Stimulated activated CD4-positive, alpha-beta T cell treated with anti-CD3 and anti-CD28 coated beads, Interleukin-12 subunit alpha, Interleukin-12 subunit beta, amount 100 ng/mL, for 48 hours (primary cell): Measurements from ENCODE around the gene NRBF2.
"Not testable (repeated sequence)": the region's sequence is repeated elsewhere in the genome, so short reads cannot be mapped to it uniquely, and the experiment has no call there.

Experiments
- DNase-seq, 3 donors: peaks; one replicate each; pipeline ENCODE4 v3.0.0-alpha.2; 2020; ENCODE audit warnings: low read depth in 2 of 3, low spot score in 1 of 3

The NRBF2 gene

DNA sequence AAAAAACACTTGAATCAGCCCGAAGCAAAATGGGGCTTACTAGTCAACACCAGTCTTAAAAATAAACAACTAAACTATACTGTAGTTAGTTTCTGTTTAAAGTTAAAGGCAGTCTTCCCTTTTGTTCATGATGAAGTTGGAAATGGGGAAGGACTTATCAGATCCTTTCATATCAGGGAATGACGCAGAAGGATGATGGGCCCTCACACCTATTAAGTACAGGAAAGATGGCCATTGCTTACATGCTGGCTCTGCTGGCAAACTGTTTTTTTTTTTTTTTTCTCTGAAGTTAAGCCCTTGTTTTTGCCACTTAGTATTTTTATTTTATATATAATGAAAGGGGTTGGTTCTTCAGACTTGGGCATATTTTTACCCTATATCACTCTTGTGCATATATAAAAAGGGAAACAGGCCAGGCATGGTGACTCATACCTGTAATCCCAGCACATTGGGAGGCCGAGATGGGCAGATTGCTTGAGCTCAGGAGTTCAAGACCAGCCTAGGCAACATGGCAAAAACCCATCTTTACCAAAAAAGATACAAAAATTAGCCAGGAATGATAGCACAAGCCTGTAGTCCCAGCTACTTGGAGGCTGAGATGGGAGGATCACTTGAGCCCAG lies 16.6 kb upstream of the NRBF2 start:
- no peak for DNase-seq

DNA sequence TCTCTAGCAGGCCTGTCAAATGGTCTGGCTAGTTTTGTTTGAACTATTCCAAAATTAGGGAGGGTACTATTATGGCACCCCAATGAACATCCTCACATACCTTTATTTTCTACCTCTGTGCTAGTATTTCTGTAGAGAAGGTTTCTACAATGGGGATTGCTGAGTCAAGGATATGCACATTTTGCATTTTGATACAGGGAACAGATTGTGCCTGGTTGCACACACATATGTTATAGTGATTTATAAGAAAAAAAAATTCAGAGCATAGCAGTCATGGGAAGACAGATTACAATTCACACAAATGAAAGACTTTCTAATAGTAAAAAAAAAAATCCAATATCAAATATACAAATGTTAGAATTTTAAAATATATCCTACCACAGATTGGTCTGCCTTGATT lies 14.1 kb upstream of the NRBF2 start:
- DNase-seq = no peak

DNA sequence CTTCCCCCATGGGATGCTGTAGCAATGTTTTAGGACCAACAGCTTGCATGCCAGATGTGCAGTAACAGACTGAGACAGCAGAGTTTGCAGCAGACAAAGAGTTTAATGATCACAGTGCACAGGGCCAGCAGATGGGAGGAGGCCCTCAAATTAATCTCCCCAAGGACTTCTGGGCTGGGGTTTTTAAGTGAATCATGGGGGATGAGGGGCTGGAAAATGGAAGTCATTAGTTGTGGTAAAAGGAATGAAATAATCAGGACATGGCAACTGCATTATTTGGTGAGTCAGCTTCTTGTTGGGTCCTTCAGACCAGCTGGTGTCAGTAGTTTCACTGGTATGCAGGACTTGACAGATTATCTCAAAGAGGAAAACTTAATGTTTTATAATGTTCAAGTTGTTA lies 12.6 kb upstream of the NRBF2 start:
- DNase-seq = no peak

DNA sequence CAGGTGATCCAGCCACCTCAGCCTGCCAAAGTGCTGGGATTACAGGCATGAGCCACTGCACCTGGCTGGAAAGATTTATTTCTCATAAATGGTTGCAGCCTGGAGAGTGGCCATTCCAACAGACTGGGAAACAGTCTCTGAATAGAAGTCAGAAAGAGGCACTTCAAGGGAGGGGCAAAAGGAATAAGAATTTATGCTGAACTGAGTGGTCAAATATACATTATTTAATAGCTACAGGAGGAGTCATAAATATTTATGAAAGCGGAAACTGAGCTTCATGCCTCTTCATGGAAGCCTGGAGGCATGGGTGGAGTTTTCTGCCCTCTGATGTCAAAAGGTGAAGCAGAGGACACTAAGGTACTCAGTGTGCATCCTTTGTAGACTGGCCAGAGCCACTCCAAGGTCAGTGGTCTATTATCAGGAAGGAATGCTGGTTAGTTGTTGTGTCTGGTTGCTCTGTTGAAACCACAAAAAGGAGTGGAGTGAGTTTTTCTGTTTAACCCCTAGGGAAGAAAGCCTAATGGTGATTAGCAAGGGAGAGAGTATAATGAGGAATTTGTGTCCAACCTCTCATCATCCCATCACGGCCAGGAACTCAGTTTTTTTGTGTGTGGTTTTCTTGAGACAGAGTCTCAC lies 9.3 kb upstream of the NRBF2 start:
- no peak for DNase-seq

DNA sequence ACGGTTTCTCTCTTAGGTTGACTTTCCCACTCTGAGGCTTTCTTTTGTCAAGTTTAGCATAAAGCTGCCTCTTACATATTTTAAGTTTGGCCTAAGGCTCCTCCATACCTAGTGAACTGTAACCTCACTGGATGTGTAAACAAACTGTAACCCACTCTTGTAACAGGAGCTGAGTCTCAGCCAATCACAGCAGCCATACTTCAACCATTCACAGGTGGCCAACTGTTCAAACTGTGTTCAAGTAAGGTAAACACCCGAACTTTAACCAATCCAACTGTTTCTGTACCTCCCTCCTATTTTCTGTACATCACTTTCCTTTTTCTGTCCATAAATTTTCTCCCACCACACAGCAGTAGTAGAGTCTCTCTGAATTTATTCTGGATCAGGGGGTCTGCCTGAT lies 7.7 kb upstream of the NRBF2 start:
- DNase-seq = no peak

DNA sequence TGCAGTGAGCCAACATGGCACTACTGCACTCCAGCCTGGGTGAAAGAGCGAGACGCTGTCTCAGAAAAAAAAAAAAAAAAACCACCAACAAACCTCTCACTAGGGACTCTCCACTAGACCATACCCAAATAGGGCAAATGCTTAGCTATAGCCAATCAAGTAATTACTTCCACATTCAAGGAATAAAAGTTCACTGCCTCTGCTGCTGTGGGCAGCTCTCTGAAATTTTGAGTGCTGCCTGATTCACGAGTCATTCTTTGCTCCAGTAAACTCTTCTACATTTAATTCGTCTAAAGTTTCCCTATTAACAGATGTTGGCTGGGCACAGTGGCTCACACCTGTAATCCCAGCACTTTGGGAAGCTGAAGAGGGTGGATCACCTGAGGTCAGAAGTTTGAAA lies 4.7 kb upstream of the NRBF2 start:
- no peak for DNase-seq

DNA sequence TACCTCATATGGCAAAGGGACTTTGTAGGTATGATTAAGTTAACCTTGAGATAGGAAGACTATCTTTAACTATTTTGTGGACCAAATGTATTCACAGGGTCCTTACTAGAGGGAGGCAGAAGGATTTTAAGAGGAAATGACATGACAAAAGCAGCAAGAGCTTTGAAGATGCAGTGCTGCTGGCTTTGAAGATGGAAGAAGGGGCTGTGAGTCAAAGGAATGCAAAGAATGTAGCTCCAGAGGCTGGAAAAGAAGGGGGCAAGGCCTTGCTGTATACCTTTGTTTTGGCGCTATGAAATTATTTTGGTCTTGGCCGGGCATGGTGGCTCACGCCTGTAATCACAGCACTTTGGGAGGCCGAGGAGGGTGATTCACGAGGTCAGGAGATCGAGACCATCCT lies 3.2 kb upstream of the NRBF2 start:
- no peak for DNase-seq

DNA sequence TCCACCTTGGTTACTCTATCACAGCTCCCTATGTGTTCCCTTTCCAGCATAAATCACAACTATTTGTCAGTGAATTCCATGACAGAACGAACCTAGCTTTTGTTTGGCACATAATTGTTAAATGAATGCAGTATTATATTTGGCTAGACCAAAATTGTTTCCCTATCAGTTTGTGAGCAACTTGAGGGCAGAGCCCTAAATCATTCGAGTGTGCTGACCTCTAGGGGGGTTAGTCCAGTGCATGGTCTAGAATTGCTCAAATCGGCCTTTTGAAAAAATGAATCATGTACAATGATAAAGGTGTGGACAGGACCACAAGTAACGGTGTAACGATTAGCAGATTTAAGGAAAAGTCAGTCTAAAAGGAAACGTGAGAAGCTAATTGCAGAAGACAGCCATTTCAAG lies 475 bp upstream of the NRBF2 start:
- no peak for DNase-seq

DNA sequence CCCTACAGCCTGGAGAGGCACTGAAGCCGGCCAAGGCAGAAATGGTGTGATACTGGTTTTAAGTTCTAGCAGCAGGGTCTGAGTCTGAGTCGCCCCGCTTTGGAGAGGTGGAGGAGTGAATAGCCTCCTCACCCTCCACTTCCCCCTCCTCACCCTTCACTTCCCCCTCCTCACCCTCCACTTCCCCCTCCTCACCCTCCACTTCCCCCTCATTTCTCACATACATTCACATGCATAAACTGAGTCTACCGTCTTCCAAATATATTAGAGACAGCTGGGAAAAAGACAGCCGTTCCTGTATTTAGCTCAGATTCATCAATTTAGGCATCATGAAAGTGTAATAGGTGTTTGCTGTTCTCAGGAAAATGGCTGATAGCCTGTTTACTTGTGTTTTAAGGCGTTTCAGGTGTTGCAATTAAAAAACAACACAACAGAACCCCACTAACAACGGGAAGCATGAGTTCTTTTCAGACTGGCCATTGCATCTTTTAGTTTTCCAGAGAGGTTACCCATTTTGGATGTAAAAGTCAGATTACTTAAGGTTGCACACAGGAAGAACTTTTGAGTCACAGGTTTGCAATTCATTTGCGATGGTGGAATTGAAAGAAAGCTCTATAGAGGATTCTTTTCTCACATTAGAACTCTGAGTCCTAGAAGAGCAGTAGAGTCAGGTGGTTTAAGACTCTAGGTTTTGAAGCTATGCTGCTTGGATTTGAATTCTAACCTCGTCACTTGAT lies 861 bp downstream of the NRBF2 start:
- no peak for DNase-seq

DNA sequence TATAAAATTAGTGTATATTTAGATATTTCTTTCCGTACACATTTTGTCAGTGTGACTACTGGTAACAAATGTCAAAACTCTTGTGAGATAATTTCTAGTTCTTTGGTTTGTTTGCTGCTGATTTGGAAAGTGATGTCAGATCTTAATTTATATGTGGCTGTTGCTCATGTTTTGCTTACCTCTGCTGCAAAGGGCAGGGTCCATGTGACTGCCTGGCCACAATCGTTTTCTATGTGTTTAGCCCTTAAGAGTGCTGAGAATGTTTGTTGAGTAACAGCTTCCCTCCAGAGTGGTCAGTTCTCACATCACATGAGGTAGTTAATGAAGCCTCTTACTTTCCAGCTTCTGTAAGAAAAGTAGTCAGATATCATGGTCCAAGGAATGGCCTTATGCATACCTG lies 4.2 kb downstream of the NRBF2 start:
- DNase-seq = no peak

DNA sequence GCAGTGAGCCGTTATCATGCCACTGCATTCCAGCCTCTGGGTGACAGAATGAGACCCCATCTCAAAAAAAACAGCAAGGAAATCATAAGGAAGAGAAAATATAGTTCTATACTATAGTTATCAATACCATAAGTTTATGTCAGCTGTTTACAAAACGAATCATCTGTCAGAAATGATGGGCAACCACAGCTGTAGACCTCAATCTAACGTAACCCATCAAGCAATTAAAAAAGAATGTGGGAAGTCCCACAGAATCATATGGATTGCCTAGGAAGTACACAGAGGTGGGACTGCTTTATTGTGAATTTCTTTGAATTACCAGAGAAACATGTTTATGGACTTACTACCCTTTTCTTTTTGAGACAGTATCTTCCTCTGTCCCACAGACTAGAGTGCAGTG lies 6.9 kb downstream of the NRBF2 start:
- DNase-seq = no peak

DNA sequence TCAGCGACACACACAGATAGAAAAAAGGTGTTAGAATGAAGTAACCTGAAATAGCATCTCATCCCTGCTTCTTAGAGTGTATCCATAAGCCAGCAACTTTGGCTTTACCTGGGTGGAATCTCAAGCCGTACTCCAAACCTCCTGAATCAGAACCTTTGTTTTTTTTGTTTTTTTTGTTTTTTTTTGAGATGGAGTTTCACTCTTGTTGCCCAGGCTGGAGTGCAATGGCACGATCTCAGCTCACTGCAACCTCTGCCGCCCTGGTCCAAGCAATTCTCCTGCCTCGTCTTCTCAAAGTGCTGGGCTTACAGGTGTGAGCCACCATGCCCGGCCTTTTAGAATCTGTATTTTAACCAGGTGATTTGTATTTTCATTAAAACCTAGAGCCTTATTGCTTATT lies 9.0 kb downstream of the NRBF2 start:
- DNase-seq = no peak

DNA sequence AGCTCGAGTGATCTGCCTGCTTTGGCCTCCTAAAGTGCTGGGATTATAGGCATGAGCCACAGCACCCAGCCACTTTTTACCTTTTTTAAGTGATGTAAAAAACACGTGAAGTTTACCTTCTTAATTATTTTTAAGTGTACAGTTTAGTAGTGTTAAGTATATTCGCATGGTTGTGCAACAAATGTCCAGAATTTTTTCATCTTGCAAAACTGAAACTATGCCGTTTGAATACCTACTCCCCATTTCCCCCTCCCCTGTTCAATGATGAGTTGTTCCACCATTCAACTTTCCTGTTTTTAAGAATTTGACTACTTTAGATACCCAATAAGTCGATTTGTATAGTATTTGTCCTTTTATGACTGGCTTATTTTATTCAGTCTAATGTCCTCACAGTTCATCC lies 10.9 kb downstream of the NRBF2 start:
- no peak for DNase-seq

DNA sequence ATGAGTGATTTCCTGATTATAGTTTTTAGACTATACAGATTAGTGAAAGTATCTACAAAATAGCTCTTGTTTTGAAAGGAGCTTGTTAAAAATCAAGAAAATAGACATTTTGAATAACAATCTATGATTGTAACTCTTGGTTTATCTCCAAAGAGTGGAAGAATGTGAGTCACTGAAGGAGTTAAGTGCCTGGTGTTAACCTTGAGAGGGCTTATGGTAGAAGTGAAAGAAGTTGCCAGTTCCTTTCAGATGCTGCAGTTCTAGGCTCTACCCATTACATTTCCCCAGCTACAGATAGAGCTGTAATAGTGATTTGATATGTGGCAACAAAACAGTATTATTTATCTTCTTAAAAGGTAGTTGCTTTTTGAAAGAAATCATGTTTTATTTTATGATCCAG lies 12.7 kb downstream of the NRBF2 start:
- no peak for DNase-seq

DNA sequence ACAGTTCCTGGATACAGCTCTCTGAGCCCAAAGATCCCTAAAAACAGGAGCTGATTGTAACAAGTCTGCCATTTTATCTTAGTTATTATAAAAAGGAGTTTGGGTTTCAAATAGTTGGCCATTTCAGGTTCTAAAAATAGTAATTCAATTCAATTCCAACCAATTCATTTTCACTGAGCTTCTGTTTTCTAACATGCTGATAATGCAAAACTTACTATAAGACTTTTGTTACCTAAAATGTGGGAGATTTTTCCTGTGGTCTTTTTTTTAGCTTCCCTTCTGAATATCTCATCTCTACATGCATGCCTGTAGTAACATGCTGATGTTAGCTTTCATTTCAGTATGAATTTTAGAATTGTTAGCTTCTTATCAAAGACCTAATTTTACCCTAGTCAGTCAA lies 13.4 kb downstream of the NRBF2 start:
- no peak for DNase-seq

DNA sequence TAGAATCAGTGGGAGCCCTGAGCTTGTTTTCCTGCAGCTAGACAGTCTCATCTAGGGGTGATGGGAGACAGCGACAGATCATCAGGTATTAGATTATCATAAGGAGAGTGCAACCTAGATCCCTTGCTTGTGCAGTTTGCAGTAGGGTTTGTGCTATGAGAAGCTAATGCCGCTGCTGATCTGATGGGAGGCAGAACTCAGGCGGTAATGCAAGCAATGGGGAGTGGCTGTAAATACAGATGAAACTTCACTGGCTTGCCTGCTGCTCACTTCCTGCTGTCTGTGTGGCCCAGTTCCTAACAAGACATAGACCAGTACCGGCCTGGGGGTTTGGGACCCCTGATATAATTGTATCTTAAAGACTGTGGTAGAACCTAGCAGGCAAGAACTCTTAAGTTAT lies 17.6 kb downstream of the NRBF2 start:
- DNase-seq = no peak

DNA sequence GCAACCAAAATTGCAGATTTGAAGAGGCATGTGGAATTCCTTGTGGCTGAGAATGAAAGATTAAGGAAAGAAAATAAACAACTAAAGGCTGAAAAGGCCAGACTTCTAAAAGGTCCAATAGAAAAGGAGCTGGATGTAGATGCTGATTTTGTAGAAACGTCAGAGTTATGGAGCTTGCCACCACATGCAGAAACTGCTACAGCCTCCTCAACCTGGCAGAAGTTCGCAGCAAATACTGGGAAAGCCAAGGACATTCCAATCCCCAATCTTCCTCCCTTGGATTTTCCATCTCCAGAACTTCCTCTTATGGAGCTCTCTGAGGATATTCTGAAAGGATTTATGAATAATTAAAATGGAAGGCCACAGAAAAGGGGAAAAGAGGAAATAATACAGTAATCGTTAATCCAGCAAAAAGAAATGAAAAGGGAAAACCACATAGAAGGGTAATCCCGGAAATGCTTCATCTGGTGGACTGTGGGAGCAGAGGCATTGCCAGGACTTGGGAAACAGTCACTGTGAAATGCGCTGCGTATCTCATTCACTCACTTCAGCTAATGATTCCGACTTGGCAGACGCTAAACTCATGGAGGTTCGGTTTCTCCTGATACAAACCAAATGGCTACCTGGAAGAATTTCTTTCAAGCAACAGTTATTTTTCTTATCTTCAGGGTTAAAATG lies 20.9 kb downstream of the NRBF2 start:
- DNase-seq = not testable (repeated sequence)

DNA sequence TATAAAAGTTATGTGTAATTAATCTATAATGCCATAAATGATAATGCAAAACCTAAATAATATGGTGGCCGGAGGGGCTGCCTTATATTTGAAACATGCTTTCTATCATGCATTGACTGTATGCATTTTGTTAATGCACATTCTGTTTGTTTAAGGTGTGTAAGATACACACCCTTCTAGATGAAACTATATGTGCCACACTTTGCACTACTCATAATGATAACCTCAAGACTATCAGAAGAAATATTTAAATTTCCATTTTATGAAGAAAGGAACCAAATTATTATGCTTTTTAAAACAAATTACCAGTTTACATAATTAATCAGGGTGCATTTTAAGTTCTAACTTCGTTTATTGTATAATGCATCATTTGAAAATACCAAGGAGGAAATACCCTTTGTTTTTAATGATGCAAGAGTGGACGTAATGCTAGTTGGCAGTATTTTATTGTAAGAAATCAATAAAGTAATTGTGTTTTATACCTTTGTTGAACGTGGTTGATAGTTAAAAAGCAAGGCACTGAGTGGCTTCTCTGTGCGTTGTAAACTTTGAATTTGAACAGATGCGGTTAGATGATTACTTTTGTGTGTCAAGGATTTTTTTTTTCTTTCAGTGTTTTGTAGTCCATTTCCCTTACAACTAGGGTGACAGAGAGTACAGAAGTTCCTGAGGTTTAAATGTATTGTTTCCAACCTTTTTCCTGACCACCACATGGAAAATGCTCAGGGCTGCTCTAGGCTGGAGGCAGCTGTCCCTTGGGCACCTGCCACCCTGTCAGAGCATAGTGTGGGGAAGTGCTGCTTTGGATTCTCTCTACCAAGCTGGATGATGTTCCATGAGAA lies 21.6 kb downstream of the NRBF2 start:
- no peak for DNase-seq

DNA sequence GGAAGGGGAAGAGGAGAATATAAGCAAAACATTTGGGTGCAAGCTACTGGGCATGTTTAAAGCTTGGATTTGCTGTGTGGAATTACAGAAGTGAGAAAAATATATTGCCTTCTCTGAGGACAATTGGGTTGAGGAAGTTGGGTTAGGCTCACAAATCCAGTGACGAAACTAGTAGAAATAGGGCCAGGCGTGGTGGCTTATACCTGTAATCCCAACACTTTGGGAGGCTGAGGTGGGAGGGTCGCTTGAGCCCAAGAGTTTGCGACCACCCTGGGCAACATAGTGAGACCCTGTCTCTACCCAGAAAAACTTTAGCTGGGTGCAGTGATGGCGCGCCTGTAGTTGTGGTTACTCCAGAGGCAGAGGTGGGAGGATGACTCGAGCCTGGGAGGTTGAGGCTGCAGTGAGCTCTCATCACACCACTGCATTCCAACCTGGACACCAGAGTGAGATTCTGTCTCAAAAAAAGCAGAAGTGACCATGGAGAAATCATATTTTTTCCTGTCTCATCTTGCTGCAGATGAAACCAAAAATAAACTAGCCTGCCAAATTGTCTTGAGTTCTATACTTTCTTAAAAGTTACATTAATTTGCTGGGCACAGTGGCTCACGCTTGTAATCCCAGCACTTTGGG lies 22.4 kb downstream of the NRBF2 start:
- DNase-seq = no peak

DNA sequence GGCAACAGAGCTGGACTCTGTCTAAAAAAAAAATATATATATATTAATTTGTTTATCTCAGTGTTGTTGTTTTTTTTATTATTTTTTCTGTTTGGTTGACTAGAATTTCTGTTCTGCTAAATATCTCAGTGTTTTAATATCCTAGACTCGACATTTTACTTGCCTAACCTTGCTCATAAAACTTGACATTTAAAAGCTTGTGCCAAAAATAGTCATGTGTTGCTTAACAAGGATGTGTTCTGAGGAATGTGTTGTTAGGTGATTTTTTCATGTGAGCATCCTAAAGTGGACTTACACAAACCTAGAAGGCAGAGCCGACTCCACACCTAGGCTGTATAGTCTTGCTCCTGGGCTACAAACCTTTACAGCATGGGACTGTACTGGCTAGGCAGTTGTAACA lies 23.1 kb downstream of the NRBF2 start:
- DNase-seq = no peak
